ENCODE measurements around the gene HSBP1L1.

DNA sequence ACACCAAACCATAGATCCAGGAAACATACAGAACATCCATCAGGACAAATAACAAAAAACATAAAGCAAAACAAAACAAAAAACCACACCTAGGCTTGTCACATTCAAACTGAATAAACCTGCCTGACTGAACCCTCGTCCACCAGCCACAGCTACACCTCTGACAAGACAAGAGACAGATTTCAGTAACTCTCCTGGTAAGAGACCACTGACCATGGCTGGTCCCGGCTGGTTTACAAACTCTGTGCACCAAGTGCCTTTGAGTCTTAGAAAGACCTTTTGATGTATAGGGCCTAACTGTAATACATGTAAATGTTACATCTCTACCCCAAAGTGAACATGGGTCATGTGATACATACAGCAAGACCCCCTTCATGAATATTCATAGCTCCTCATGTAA lies 8.2 kb upstream of the HSBP1L1 start:
- TF ChIP-seq YY1 (IDR thresholded peaks at IDR 0.05; ENCODE audit: extremely low read depth, insufficient replicate concordance, low read depth, low read length) (no peak), POLR2A (IDR thresholded peaks at IDR 0.05; ENCODE audit: borderline replicate concordance, extremely low read depth, insufficient read depth, insufficient read length) (no peak)
